Hepatocyte (in vitro differentiated cells): ENCODE data around the gene NUP155. TPM values are rescaled to one million over a fixed set of nuclear protein-coding genes. Genes with fewer than 3 reads are reported as not detected.
"Not testable (repeated sequence)": the region's sequence is repeated elsewhere in the genome, so short reads cannot be mapped to it uniquely, and the experiment has no call there.

ENCODE experiments used
- DNase-seq: peaks from one replicate; pipeline ENCODE4 v3.0.0-alpha.2; 2016; ENCODE audit warnings: low spot score
- H2AFZ ChIP-seq: fragments of 200-600 bp; sonication (generic); 2 replicates; pipeline ENCODE4 v1.6.0; 2016; ENCODE audit warnings: antibody characterized with exemption, mild to moderate bottlenecking
- H3K27ac ChIP-seq: fragments of 200-600 bp; sonication (generic); 2 replicates; pipeline ENCODE4 v1.5.1; 2016; ENCODE audit warnings: mild to moderate bottlenecking
- H3K27me3 ChIP-seq: fragments of 200-600 bp; sonication (generic); 2 replicates; pipeline ENCODE4 v1.6.1; 2016
- H3K36me3 ChIP-seq: fragments of 200-600 bp; sonication (generic); replicated peaks from 2 replicates; pipeline ENCODE4 v1.5.1; 2016; ENCODE audit warnings: low read depth; ENCODE audit not compliant: insufficient read depth
- H3K4me1 ChIP-seq: fragments of 200-600 bp; sonication (generic); 2 replicates; pipeline ENCODE4 v1.5.1; 2016; ENCODE audit warnings: mild to moderate bottlenecking, moderate library complexity; ENCODE audit not compliant: insufficient read depth
- H3K4me2 ChIP-seq: fragments of 200-600 bp; sonication (generic); 2 replicates; pipeline ENCODE4 v1.6.0; 2016
- H3K4me3 ChIP-seq: fragments of 200-600 bp; sonication (generic); 2 replicates; pipeline ENCODE4 v1.5.1; 2016; ENCODE audit warnings: mild to moderate bottlenecking
- H3K79me2 ChIP-seq: fragments of 200-600 bp; sonication (generic); 2 replicates; pipeline ENCODE4 v1.6.0; 2017; ENCODE audit warnings: mild to moderate bottlenecking
- H3K9me2 ChIP-seq: fragments of 200-600 bp; sonication (generic); replicated peaks from 2 replicates; pipeline ENCODE4 v1.6.0; 2017; ENCODE audit warnings: mild to moderate bottlenecking; ENCODE audit not compliant: insufficient read depth
- H3K9me3 ChIP-seq: fragments of 200-600 bp; sonication (generic); 2 replicates; pipeline ENCODE4 v1.5.1; 2016; ENCODE audit warnings: low read depth, mild to moderate bottlenecking
- H4K20me1 ChIP-seq: fragments of 200-600 bp; sonication (generic); 2 replicates; pipeline ENCODE4 v1.6.0; 2016; ENCODE audit warnings: mild to moderate bottlenecking; ENCODE audit not compliant: insufficient read depth, poor library complexity, severe bottlenecking
- EZH2 ChIP-seq: fragments of 200-600 bp; sonication (generic); IDR thresholded peaks from 2 replicates; pipeline ENCODE4 v1.6.1; 2016; ENCODE audit warnings: antibody characterized with exemption, mild to moderate bottlenecking, borderline replicate concordance
- EZH2phosphoT487 ChIP-seq: fragments of 200-600 bp; sonication (generic); IDR thresholded peaks from one replicate; pipeline ENCODE4 v1.6.1; 2018; ENCODE audit warnings: antibody characterized with exemption, mild to moderate bottlenecking, low read depth, moderate library complexity; ENCODE audit not compliant: unreplicated experiment, severe bottlenecking
- WGBS: methylation state at CpG from one replicate; pipeline ENCODE4 v1.1.6; 2016; ENCODE audit warnings: low lambda C conversion rate; ENCODE audit errors: missing lambda C conversion rate; 5-methylcytosine and 5-hydroxymethylcytosine counted together
- polyA plus RNA-seq: library from polyadenylated mRNA; unstranded; fragments of >200 nt; fragmentation: Nextera tagmentation; extraction: Ambion mirVana; gene quantifications from 2 replicates; pipeline ENCODE4 v1.2.1, GENCODE V29; 2016
- total RNA-seq: library from RNA; depleted of rRNA; stranded (reverse); fragments of >200 nt; gene quantifications from 2 replicates; pipeline ENCODE4 v1.2.3, GENCODE V29; 2014
- TF ChIP-seq, protein P1 (sequence below): fragments of 200-600 bp; sonication (generic); IDR thresholded peaks from 2 replicates; pipeline ENCODE4 v1.5.1; 2016; ENCODE audit warnings: antibody characterized with exemption, mild to moderate bottlenecking; ENCODE audit not compliant: poor library complexity

The NUP155 gene
- total and polyA plus RNA-seq, 2 experiments from 2014 or later: 9.1 to 23.4 TPM

DNA sequence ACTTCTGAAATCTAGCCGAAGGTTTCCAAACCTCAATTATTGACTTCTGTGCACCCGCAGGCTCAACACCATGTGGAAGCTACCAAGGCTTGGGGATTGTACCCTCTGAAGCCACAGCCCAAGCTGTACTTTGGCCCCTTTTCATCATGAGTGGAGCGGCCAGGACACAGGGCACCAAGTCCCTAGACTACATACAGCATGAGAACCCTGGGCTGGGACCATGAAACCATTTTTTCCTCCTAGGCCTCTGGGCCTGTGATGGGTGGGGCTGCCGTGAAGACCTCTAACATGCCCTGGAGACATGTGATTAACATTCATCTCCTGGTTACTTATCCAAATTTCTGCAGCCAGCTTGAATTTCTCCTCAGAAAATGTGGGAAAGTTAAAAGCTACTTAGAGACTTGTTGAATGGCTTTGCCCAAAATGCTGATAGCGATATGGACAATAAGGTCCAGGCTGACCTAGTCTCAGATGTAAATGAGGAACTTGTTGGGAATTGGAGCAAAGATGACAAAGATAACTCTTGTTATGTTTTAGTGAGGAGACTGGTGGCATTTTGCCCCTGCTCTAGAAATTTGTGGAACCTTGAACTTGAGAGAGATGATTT is 87.6 kb downstream of the NUP155 start:
- no peak for DNase-seq
- Histone ChIP-seq H3K79me2 (no peaks in the 10 kb centered on the region), H3K4me2 (no peak overlapping the region), H3K4me1 (no peaks in the 10 kb centered on the region), H3K9me2 (no peaks in the 10 kb centered on the region), H3K27ac (no peak overlapping the region), H3K27me3 (no peaks in the 10 kb centered on the region), H4K20me1 (no peaks in the 10 kb centered on the region), H3K4me3 (no peak overlapping the region), H3K9me3 (no peaks in the 10 kb centered on the region), H2AFZ (no peak overlapping the region), H3K36me3 (no peaks in the 10 kb centered on the region)
- TF ChIP-seq, protein P1, sequence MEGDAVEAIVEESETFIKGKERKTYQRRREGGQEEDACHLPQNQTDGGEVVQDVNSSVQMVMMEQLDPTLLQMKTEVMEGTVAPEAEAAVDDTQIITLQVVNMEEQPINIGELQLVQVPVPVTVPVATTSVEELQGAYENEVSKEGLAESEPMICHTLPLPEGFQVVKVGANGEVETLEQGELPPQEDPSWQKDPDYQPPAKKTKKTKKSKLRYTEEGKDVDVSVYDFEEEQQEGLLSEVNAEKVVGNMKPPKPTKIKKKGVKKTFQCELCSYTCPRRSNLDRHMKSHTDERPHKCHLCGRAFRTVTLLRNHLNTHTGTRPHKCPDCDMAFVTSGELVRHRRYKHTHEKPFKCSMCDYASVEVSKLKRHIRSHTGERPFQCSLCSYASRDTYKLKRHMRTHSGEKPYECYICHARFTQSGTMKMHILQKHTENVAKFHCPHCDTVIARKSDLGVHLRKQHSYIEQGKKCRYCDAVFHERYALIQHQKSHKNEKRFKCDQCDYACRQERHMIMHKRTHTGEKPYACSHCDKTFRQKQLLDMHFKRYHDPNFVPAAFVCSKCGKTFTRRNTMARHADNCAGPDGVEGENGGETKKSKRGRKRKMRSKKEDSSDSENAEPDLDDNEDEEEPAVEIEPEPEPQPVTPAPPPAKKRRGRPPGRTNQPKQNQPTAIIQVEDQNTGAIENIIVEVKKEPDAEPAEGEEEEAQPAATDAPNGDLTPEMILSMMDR: no peak
- no peak for TF ChIP-seq EZH2phosphoT487
- no peak for TF ChIP-seq EZH2
- WGBS: 98% methylated on average over 5 of the region's 5 CpGs

DNA sequence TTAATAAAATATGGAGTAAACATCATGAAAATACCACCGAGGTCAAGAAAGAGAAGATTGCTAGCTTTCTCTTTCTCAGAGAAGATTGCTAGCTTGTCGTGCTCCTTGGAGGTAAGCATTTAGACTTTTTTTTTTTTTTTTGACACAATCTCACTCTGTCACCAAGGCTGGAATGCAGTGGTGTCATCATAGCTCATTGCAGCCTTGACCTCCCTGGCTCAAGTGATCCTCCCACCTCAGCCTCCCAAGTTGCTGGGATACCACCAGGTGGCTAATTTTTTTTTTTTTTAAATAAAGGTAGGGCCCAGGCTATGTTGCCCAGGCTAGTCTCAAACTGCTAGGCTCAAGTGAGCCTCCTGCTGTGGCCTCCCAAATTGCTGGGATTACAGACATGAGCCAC is 95.4 kb downstream of the NUP155 start:
- Histone ChIP-seq H4K20me1 (no peaks in the 10 kb centered on the region), H3K79me2 (no peaks in the 10 kb centered on the region), H3K9me3 (no peaks in the 10 kb centered on the region), H3K27me3 (no peaks in the 10 kb centered on the region), H3K9me2 (no peaks in the 10 kb centered on the region), H2AFZ (no peak overlapping the region), H3K36me3 (no peaks in the 10 kb centered on the region), H3K27ac (no peak overlapping the region), H3K4me1 (peaks cover 6% of the 10 kb centered on the region), H3K4me3 (no peak overlapping the region), H3K4me2 (no peak overlapping the region)
- no peak for DNase-seq
- 91% methylated on average over 2 of the region's 2 CpGs for WGBS
- TF ChIP-seq EZH2phosphoT487 (no peak), EZH2 (no peak)
- TF ChIP-seq, protein P1: no peak

- H3K4me2 ChIP-seq: no peak overlapping the region
- no peaks in the 10 kb centered on the region for H3K79me2 ChIP-seq
- H3K36me3 ChIP-seq: no peaks in the 10 kb centered on the region
- no peak overlapping the region for H2AFZ ChIP-seq
- DNase-seq: peak; percentile 57
- peaks cover 6% of the 10 kb centered on the region for H3K4me1 ChIP-seq
- 69% methylated on average over 1 of the region's 1 CpG for WGBS
- TF ChIP-seq, protein P1: no peak
- no peak for TF ChIP-seq EZH2
- no peak for TF ChIP-seq EZH2phosphoT487
- no peaks in the 10 kb centered on the region for H3K27me3 ChIP-seq
- no peaks in the 10 kb centered on the region for H3K9me2 ChIP-seq
- peak overlapping the region; percentile 94 for H3K27ac ChIP-seq
- H3K4me3 ChIP-seq: no peak overlapping the region
- no peaks in the 10 kb centered on the region for H3K9me3 ChIP-seq
- H4K20me1 ChIP-seq: no peaks in the 10 kb centered on the region
Measured at GRCh38 chr5:37272511-37272910, 98.4 kb downstream of the NUP155 start.

DNA sequence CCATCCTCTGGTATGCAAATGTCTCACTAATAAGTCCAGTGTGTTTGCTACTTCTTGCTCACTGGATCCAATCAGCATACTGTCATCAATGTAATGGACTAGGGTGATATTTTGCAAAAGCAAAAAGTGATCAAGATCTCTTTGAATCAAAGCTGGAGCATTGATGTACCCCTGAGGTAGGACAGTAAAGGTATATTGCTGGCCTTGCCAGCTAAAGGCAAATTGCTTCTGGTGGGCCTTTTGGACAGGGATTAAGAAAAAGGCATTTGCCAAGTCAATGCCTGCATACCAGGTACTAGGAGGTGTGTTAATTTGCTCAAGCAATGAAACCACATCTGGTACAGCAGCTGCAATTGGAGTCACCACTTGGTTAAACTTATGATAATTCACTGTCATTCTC is 102.8 kb downstream of the NUP155 start:
- not testable (repeated sequence) for H3K9me3 ChIP-seq, H4K20me1 ChIP-seq, H3K4me1 ChIP-seq, H3K4me2 ChIP-seq, H3K27ac ChIP-seq, H3K27me3 ChIP-seq, H3K9me2 ChIP-seq, H3K36me3 ChIP-seq, H3K79me2 ChIP-seq, H3K4me3 ChIP-seq, H2AFZ ChIP-seq, DNase-seq
